ENCODE results near the gene XDH. TPM values are rescaled to one million over a fixed set of nuclear protein-coding genes. Genes with fewer than 3 reads are reported as not detected.

The XDH gene
- total and polyA plus RNA-seq, 9 of the 15 experiments (the other 6 are each of a cell fraction or from before 2014, with no cell fraction given): 0.04 to 0.06 TPM; not detected in 7

- ATAC-seq (no peak), DNase-seq (ENCODE audit: extremely low read depth in 1 of 4, low spot score in 3 of 4) (no peak), FAIRE-seq (no peak)
- Histone ChIP-seq H3K27ac (ENCODE audit: extremely low read depth, low read depth, low read length) (no peak overlapping the region), H2AFZ (ENCODE audit: low read depth, low read length) (no peak overlapping the region), H3K4me3 (no peak overlapping the region), H3K79me2 (ENCODE audit: control insufficient read depth, insufficient read depth, low read length) (no peaks in the 10 kb centered on the region), H4K20me1 (replicated peaks; ENCODE audit: control insufficient read depth, insufficient read depth, low read length) (no peaks in the 10 kb centered on the region), H3K9me1 (ENCODE audit: control insufficient read depth, insufficient read depth, low read length) (no peaks in the 10 kb centered on the region), H3K27me3 (ENCODE audit: control insufficient read depth in 2 of 2, insufficient read depth in 2 of 2, low read length in 2 of 2) (peaks cover 2 to 32% of the 10 kb centered on the region in 2 experiments; a peak in 2 of 5 replicates), H3K36me3 (ENCODE audit: control insufficient read depth, insufficient read depth, low read length) (no peaks in the 10 kb centered on the region), H3K9me3 (replicated peaks; ENCODE audit: control insufficient read depth, insufficient read depth, low read depth, low read length) (no peaks in the 10 kb centered on the region), H3K4me2 (ENCODE audit: insufficient read depth, low read length) (no peak overlapping the region), H3K4me1 (replicated peaks in 1 of 2; ENCODE audit: control insufficient read depth in 2 of 2, insufficient read depth in 2 of 2, low read length in 2 of 2) (no peaks in the 10 kb centered on the region), H3K9ac (ENCODE audit: insufficient read depth in 1 of 2, low read depth in 2 of 2, low read length in 2 of 2) (no peak overlapping the region)
- in situ Hi-C loops (cut with MboI): loop anchor here (25.0 kb wide), 1 partner anchor 1186 kb away; no protein-coding TSS in a partner anchor
- ChIA-PET CTCF (ENCODE audit: low intra/inter-chr PET ratio) (no interaction called here), POLR2A (interaction anchor here (0.8 kb wide), 1 partner anchor 180 kb away, joined by 3 read pairs; no protein-coding TSS in a partner anchor)
- no TSS peak for BruUV-seq (replicated peaks)
- intact Hi-C loops (cut with micrococcal nuclease): no loop called here
- 1% methylated on average over 5 of the region's 5 CpGs for WGBS (ENCODE audit: insufficient coverage, low coverage, missing lambda C conversion rate)
- no peak for TF ChIP-seq EZH2 (IDR thresholded peaks at IDR 0.05; ENCODE audit: borderline replicate concordance, low read depth, low read length)
- TF ChIP-seq C11orf30 (IDR thresholded peaks at IDR 0.05; ENCODE audit: low read depth): no peak
- no peak for TF ChIP-seq ATF1 (CRISPR knock-in tag; IDR thresholded peaks at IDR 0.05)
- no peak for TF ChIP-seq ATF1 (tag; IDR thresholded peaks at IDR 0.05)
- TF ChIP-seq YBX1 (IDR thresholded peaks at IDR 0.05): no peak
Measured at GRCh38 chr2:31348618-31349017, 65.9 kb downstream of the XDH start.

GRCh38 chr2:31347750-31348149 is 66.8 kb downstream of the XDH start:
- ChIA-PET POLR2A (no interaction called here), CTCF (ENCODE audit: low intra/inter-chr PET ratio) (no interaction called here)
- H3K4me2 ChIP-seq (ENCODE audit: insufficient read depth, low read length): no peak overlapping the region
- H3K4me3 ChIP-seq: no peak overlapping the region
- FAIRE-seq (no peak), ATAC-seq (no peak), DNase-seq (ENCODE audit: extremely low read depth in 1 of 4, low spot score in 3 of 4) (no peak)
- no peaks in the 10 kb centered on the region for H3K9me1 ChIP-seq (ENCODE audit: control insufficient read depth, insufficient read depth, low read length)
- H3K27ac ChIP-seq (ENCODE audit: extremely low read depth, low read depth, low read length): no peak overlapping the region
- no peaks in the 10 kb centered on the region for H3K9me3 ChIP-seq (replicated peaks; ENCODE audit: control insufficient read depth, insufficient read depth, low read depth, low read length)
- no peaks in the 10 kb centered on the region for H3K4me1 ChIP-seq (replicated peaks in 1 of 2; ENCODE audit: control insufficient read depth in 2 of 2, insufficient read depth in 2 of 2, low read length in 2 of 2)
- peaks cover 2 to 32% of the 10 kb centered on the region in 2 experiments; a peak in 2 of 5 replicates for H3K27me3 ChIP-seq (ENCODE audit: control insufficient read depth in 2 of 2, insufficient read depth in 2 of 2, low read length in 2 of 2)
- 3% methylated on average over 8 of the region's 9 CpGs for WGBS (ENCODE audit: insufficient coverage, low coverage, missing lambda C conversion rate)
- intact Hi-C loops (cut with micrococcal nuclease) (no loop called here), in situ Hi-C loops (cut with MboI) (loop anchor here (25.0 kb wide), 1 partner anchor 1185 kb away; no protein-coding TSS in a partner anchor)
- H4K20me1 ChIP-seq (replicated peaks; ENCODE audit: control insufficient read depth, insufficient read depth, low read length): no peaks in the 10 kb centered on the region
- no peaks in the 10 kb centered on the region for H3K79me2 ChIP-seq (ENCODE audit: control insufficient read depth, insufficient read depth, low read length)
- H3K9ac ChIP-seq (ENCODE audit: insufficient read depth in 1 of 2, low read depth in 2 of 2, low read length in 2 of 2): no peak overlapping the region
- TF ChIP-seq ADNP (tag; IDR thresholded peaks at IDR 0.05): no peak
- no peaks in the 10 kb centered on the region for H3K36me3 ChIP-seq (ENCODE audit: control insufficient read depth, insufficient read depth, low read length)
- no peak overlapping the region for H2AFZ ChIP-seq (ENCODE audit: low read depth, low read length)
- no TSS peak for BruUV-seq (replicated peaks)

All from K562 (cell line).